Activated T-helper 17 cell treated with anti-CD3 and anti-CD28 coated beads, Interleukin-2, amount 50 U/mL, for 72 hours (primary cell): ENCODE data around the gene RRAS2. TPM values are rescaled to one million over a fixed set of nuclear protein-coding genes. Genes with fewer than 3 reads are reported as not detected.
A peak's percentile ranks its signal among the peaks of the same experiment; 100 is the strongest.

Source experiments
- ATAC-seq: fragments of 150-1000 bp; cut with Tn5 transposase; replicated peaks from 2 replicates; pipeline ENCODE4 v1.10.0; 2021; ENCODE audit warnings: mild to moderate bottlenecking, moderate library complexity
- H3K27ac Mint-ChIP-seq: one replicate; pipeline ENCODE4 v1.8.0; 2022; ENCODE audit warnings: mixed read lengths
- H3K27me3 Mint-ChIP-seq: one replicate; pipeline ENCODE4 v1.8.0; 2022; ENCODE audit warnings: mixed read lengths
- H3K36me3 Mint-ChIP-seq: one replicate; pipeline ENCODE4 v1.8.0; 2022; ENCODE audit warnings: low read depth, mild to moderate bottlenecking, mixed read lengths
- H3K4me1 Mint-ChIP-seq: one replicate; pipeline ENCODE4 v1.8.0; 2022; ENCODE audit warnings: mixed read lengths
- H3K4me3 Mint-ChIP-seq: one replicate; pipeline ENCODE4 v1.8.0; 2022; ENCODE audit warnings: mild to moderate bottlenecking, mixed read lengths
- H3K9me3 Mint-ChIP-seq: one replicate; pipeline ENCODE4 v1.8.0; 2022; ENCODE audit warnings: mixed read lengths
- total RNA-seq, 2 donors: library from RNA; stranded (reverse); gene quantifications; one replicate each; pipeline ENCODE4 v1.2.3, GENCODE V29; 2022

Gene RRAS2
- total RNA-seq, 2 donors from 2014 or later, result 35.4 to 41.0 TPM

DNA sequence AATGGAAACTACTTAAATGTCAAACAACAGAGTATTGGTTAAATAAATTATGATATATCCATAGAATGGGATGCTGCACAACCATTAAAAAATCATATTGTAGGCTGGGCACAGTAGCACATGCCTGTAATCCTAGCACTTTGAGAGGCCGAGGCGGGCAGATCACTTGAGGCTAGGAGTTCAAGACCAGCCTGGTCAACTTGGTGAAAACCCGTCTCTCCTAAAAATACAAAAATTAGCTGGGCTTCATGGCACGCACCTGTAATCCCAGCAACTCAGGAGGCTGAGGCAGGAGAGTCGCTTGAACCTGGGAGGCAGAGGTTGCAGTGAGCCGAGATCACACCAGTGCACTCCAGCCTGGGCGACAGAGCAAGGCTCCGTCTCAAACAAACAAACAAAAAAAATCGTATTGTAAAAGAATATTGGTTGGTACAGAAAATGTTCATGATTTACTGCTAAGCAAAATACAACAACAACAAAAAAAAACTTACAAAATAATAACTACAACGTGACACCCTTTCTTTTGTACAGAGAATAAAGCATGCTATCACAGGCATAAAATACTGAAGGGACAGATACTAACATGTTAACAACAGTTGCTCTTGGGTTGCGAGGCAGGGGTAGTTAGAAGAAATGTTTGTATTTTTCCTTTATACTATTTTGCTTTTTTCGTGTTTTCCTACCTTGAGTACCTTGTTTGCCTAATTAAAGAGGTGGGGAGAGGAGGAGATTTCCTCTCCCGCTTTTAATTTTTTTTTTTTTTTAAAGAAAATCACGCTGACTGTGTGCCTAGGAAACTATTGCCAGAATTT is 21.3 kb upstream of the RRAS2 start:
- H3K36me3 Mint-ChIP-seq, result no peaks in the 10 kb centered on the region
- H3K4me1 Mint-ChIP-seq, result no peaks in the 10 kb centered on the region
- peak overlapping the region; percentile 50 for H3K27ac Mint-ChIP-seq
- ATAC-seq, result no peak
- peak overlapping the region; percentile 71 for H3K4me3 Mint-ChIP-seq
- no peaks in the 10 kb centered on the region for H3K9me3 Mint-ChIP-seq
- H3K27me3 Mint-ChIP-seq, result peaks cover 29% of the 10 kb centered on the region

GRCh38 chr11:14378171-14378570 is 19.2 kb upstream of the RRAS2 start:
- H3K4me1 Mint-ChIP-seq, result peaks cover 8% of the 10 kb centered on the region
- no peak for ATAC-seq
- H3K27me3 Mint-ChIP-seq, result peaks cover 29% of the 10 kb centered on the region
- no peak overlapping the region for H3K27ac Mint-ChIP-seq
- no peaks in the 10 kb centered on the region for H3K9me3 Mint-ChIP-seq
- no peaks in the 10 kb centered on the region for H3K36me3 Mint-ChIP-seq
- H3K4me3 Mint-ChIP-seq, result no peak overlapping the region

DNA sequence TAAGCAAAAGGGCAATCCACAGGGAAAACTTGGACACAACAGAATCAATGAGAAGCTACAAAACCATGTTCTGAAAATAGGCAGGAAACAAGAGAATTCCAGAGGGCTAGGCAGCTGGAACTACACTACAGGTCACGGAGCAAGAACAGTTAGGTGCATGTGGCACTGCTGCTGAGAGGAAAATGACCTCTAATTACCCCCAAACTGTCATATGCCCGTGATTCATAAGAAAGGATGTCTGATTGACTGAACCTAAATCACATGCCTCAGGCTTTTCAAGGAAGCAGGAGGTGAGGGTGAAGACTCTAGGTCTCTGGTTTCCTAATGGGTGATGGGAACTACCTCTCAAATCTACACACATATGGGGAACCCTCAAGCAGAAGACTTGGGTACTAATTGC is 17.9 kb upstream of the RRAS2 start:
- H3K36me3 Mint-ChIP-seq, result no peaks in the 10 kb centered on the region
- no peak overlapping the region for H3K4me3 Mint-ChIP-seq
- H3K27ac Mint-ChIP-seq, result no peak overlapping the region
- no peaks in the 10 kb centered on the region for H3K9me3 Mint-ChIP-seq
- H3K4me1 Mint-ChIP-seq, result peaks cover 8% of the 10 kb centered on the region
- no peak for ATAC-seq
- H3K27me3 Mint-ChIP-seq, result peaks cover 21% of the 10 kb centered on the region

GRCh38 chr11:14374922-14375830 is 16.2 kb upstream of the RRAS2 start:
- Mint-ChIP-seq H3K4me1 (peaks cover 8% of the 10 kb centered on the region), H3K27ac (peak overlapping the region; percentile 5), H3K27me3 (peaks cover 16% of the 10 kb centered on the region), H3K9me3 (no peaks in the 10 kb centered on the region), H3K4me3 (peak overlapping the region; percentile 14), H3K36me3 (no peaks in the 10 kb centered on the region)
- peak; percentile 91 for ATAC-seq

- Mint-ChIP-seq H3K9me3 (no peaks in the 10 kb centered on the region), H3K4me1 (peaks cover 8% of the 10 kb centered on the region), H3K27ac (peak overlapping the region; percentile 5), H3K27me3 (peaks cover 10% of the 10 kb centered on the region), H3K4me3 (peak overlapping the region; percentile 14), H3K36me3 (no peaks in the 10 kb centered on the region)
- no peak for ATAC-seq
Observed at GRCh38 chr11:14373941-14374646, 15.1 kb upstream of the RRAS2 start.

- Mint-ChIP-seq H3K4me1 (peaks cover 8% of the 10 kb centered on the region), H3K9me3 (no peaks in the 10 kb centered on the region), H3K36me3 (no peaks in the 10 kb centered on the region), H3K27ac (no peak overlapping the region), H3K27me3 (peaks cover under 1% of the 10 kb centered on the region), H3K4me3 (no peak overlapping the region)
- ATAC-seq, result no peak
Observed at GRCh38 chr11:14372011-14372410, 13.0 kb upstream of the RRAS2 start.

DNA sequence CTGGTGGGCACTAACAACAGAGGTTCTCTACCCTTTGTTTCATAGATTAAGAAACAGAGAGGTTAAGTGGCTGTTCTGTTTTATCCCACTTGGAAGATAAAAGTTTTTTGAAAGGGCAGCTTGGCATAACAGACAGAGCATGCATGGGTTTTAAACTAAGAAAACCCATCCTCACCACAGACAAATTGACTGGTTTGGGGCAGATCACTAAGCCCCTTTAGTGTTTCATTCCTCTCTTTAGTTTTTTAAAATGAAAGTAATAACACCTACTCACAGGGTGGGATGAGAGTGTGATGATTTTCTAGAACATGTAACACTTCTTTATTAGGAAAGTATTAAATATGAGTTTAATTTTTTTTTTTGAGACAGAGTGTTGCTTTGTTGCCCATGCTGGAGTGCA is 12.3 kb upstream of the RRAS2 start:
- peak; percentile 8 for ATAC-seq
- Mint-ChIP-seq H3K4me3 (no peak overlapping the region), H3K36me3 (no peaks in the 10 kb centered on the region), H3K9me3 (no peaks in the 10 kb centered on the region), H3K27ac (no peak overlapping the region), H3K27me3 (no peaks in the 10 kb centered on the region), H3K4me1 (peaks cover 8% of the 10 kb centered on the region)

GRCh38 chr11:14370496-14370895 is 11.5 kb upstream of the RRAS2 start:
- H3K36me3 Mint-ChIP-seq, result no peaks in the 10 kb centered on the region

DNA sequence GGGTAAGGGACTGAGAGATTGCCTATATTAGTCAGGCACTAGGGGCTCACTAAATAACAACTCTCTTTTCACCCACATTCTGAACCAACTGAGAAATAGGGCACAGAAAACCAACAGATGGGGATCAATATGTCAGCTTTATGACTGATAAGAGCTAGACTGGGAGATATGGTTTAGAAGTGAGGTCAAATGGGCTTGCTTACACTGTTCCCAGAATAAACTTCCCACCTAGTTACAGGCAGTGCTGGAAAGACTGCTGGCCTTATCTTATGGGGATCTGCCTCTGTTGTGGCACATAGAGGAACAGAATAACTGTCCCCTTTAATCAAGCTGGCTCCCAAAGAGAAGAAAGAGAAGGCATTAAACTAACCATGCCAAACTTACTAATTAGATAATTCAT is 10.6 kb upstream of the RRAS2 start:
- Mint-ChIP-seq H3K27me3 (no peaks in the 10 kb centered on the region), H3K27ac (no peak overlapping the region), H3K4me3 (no peak overlapping the region), H3K36me3 (no peaks in the 10 kb centered on the region), H3K9me3 (no peaks in the 10 kb centered on the region), H3K4me1 (peaks cover 6% of the 10 kb centered on the region)
- ATAC-seq, result no peak

More at GRCh38 chr11:14370496-14370895, 11.5 kb upstream of the RRAS2 start:
- peak; percentile 56 for ATAC-seq
- H3K27ac Mint-ChIP-seq, result no peak overlapping the region
- H3K4me3 Mint-ChIP-seq, result no peak overlapping the region
- H3K4me1 Mint-ChIP-seq, result peaks cover 8% of the 10 kb centered on the region
- H3K27me3 Mint-ChIP-seq, result no peaks in the 10 kb centered on the region
- H3K9me3 Mint-ChIP-seq, result no peaks in the 10 kb centered on the region

DNA sequence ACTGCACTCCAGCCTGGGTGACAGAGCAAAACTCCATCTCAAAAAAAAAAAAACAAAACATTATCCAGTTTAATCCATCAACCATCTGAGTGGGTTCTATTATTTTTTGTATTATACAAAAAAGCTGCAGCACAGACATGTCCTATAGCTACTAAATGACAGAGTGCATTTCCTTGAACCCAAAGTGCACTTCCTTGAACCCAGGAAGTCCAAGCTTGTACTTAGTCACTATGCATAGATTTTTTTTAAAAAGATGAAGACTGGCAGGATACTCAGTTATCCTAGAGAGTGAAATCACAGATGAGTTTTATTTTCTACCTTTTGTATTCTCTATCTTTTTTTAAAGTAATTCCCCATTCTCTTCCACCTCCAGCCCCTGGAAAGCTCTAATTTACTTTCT is 8.0 kb upstream of the RRAS2 start:
- Mint-ChIP-seq H3K9me3 (no peaks in the 10 kb centered on the region), H3K27ac (no peak overlapping the region), H3K36me3 (no peaks in the 10 kb centered on the region), H3K27me3 (no peaks in the 10 kb centered on the region), H3K4me3 (no peak overlapping the region), H3K4me1 (no peaks in the 10 kb centered on the region)
- ATAC-seq, result no peak

GRCh38 chr11:14364322-14364721 is 5.3 kb upstream of the RRAS2 start:
- H3K4me1 Mint-ChIP-seq, result peaks cover 4% of the 10 kb centered on the region
- ATAC-seq, result no peak
- no peaks in the 10 kb centered on the region for H3K9me3 Mint-ChIP-seq
- H3K36me3 Mint-ChIP-seq, result no peaks in the 10 kb centered on the region
- H3K27me3 Mint-ChIP-seq, result no peaks in the 10 kb centered on the region
- no peak overlapping the region for H3K27ac Mint-ChIP-seq
- no peak overlapping the region for H3K4me3 Mint-ChIP-seq

DNA sequence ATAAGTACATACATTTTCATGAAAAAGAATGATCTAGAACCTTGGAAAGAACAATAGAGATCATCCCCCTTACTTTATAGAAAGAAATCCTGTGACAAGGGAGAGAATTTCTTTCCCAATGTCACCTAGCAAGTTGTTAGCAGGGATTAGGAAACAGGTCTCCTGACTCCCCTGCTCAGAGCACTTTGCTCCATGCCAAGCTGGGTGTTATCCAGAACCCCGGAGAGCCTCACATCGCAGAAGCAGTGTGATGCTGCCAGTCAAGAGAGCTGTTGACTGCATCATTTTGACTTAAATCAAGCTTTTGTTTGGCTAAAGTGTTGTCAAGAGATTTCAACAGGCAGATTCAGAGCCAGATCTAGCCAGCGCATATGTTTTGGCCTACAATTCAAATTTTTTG is 3.6 kb upstream of the RRAS2 start:
- no peak overlapping the region for H3K4me3 Mint-ChIP-seq
- H3K4me1 Mint-ChIP-seq, result peaks cover 6% of the 10 kb centered on the region
- no peak for ATAC-seq

DNA sequence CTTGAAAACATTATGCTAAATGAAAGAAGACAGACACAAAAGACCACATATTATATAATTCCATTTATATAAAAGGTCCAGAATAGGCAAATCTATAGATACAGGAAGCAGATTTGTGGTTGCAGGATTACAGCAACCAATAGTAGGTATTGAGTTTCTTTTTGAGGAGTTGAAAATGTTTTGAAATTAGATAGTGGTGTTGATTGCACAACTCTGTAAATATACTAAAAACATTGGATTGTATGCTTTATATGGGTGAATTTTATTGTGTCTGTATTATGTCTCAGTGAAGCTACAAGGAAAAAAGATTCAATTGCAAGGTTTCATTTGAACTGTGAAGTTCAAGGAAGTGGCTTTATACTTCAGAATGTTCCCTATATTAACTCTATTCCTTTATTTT is 3.0 kb upstream of the RRAS2 start:
- Mint-ChIP-seq H3K4me3 (no peak overlapping the region), H3K4me1 (peaks cover 13% of the 10 kb centered on the region), H3K27me3 (no peaks in the 10 kb centered on the region), H3K9me3 (no peaks in the 10 kb centered on the region), H3K36me3 (peaks cover 10% of the 10 kb centered on the region), H3K27ac (no peak overlapping the region)
- ATAC-seq, result no peak

More for the DNA sequence above, 3.6 kb upstream of the RRAS2 start:
- Mint-ChIP-seq H3K9me3 (no peaks in the 10 kb centered on the region), H3K36me3 (peaks cover 6% of the 10 kb centered on the region), H3K27me3 (no peaks in the 10 kb centered on the region), H3K27ac (no peak overlapping the region)

DNA sequence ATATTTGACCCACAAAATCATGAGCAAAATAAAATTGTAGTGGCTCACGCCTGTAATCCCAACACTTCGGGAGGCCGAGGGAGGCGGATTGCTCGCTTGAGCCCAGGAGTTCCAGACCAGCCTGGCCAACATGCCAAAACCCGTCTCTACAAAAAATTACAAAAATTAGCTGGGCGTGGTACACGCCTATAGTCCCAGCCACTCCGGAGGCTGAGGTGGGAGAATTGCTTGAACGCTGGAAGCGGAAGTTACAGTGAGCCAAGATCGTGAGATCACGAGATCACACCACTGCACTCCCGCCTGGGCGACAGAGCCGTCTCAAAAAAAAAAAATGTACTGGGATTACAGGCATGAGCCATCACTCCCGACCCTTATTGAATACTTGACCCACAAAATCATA is 2.0 kb upstream of the RRAS2 start:
- Mint-ChIP-seq H3K4me3 (no peak overlapping the region), H3K27me3 (no peaks in the 10 kb centered on the region), H3K27ac (no peak overlapping the region), H3K9me3 (no peaks in the 10 kb centered on the region), H3K4me1 (peaks cover 19% of the 10 kb centered on the region), H3K36me3 (peaks cover 10% of the 10 kb centered on the region)
- no peak for ATAC-seq
